PFSK-1 (cell line): ENCODE data around the gene PLAGL2.
A peak's percentile ranks its signal among the peaks of the same experiment; 100 is the strongest.

Experiments
- FOXP2 ChIP-seq: optimal IDR thresholded peaks from 2 replicates; pipeline ENCODE3; 2011; ENCODE audit warnings: borderline replicate concordance, control low read depth, inconsistent platforms; ENCODE audit not compliant: insufficient read depth; ENCODE audit errors: extremely low read length, extremely low read depth
- POLR2AphosphoS5 ChIP-seq: IDR thresholded peaks from 2 replicates; pipeline ENCODE4 v1.6.1; 2012; ENCODE audit warnings: low read depth, mild to moderate bottlenecking, control low read depth, low read length, moderate library complexity
- REST ChIP-seq, 2 experiments: IDR thresholded peaks; 2 replicates each; pipeline versions ENCODE4 v1.6.1 to v1.8.0; 2011 to 2012; ENCODE audit warnings: low read depth in 2 of 2, low read length in 2 of 2, control low read depth in 1 of 2, inconsistent platforms in 1 of 2, mild to moderate bottlenecking in 1 of 2, moderate library complexity in 1 of 2; ENCODE audit not compliant: insufficient read depth in 1 of 2
- SIN3A ChIP-seq: IDR thresholded peaks from 2 replicates; pipeline ENCODE4 v1.6.1; 2012; ENCODE audit warnings: mild to moderate bottlenecking, low read length, moderate library complexity, borderline replicate concordance; ENCODE audit not compliant: insufficient read depth
- TAF1 ChIP-seq: IDR thresholded peaks from 2 replicates; pipeline ENCODE4 v1.6.1; 2012; ENCODE audit warnings: low read length, control low read depth, borderline replicate concordance; ENCODE audit not compliant: insufficient read depth

PLAGL2 gene

GRCh38 chr20:32238483-32239425, 31.2 kb upstream of the PLAGL2 start:
- TF ChIP-seq POLR2AphosphoS5 (peak; percentile 45; the same call in 1 of the 2 replicates), FOXP2 (no peak)

- TF ChIP-seq TAF1 (no peak), REST (IDR thresholded peaks at IDR 0.05; ENCODE audit: insufficient read depth in 1 of 2, low read depth in 2 of 2, low read length in 2 of 2) (no peak)
Observed at GRCh38 chr20:32237419-32237818, 29.9 kb upstream of the PLAGL2 start.

- TF ChIP-seq POLR2AphosphoS5 (no peak), SIN3A (no peak), REST (IDR thresholded peaks at IDR 0.05; ENCODE audit: insufficient read depth in 1 of 2, low read depth in 2 of 2, low read length in 2 of 2) (no peak), TAF1 (no peak), FOXP2 (no peak)
Observed at GRCh38 chr20:32236819-32237218, 29.3 kb upstream of the PLAGL2 start.

- TF ChIP-seq FOXP2 (no peak), TAF1 (no peak), REST (IDR thresholded peaks at IDR 0.05; ENCODE audit: insufficient read depth in 1 of 2, low read depth in 2 of 2, low read length in 2 of 2) (no peak)
Observed at GRCh38 chr20:32236048-32236533, 28.5 kb upstream of the PLAGL2 start.

DNA sequence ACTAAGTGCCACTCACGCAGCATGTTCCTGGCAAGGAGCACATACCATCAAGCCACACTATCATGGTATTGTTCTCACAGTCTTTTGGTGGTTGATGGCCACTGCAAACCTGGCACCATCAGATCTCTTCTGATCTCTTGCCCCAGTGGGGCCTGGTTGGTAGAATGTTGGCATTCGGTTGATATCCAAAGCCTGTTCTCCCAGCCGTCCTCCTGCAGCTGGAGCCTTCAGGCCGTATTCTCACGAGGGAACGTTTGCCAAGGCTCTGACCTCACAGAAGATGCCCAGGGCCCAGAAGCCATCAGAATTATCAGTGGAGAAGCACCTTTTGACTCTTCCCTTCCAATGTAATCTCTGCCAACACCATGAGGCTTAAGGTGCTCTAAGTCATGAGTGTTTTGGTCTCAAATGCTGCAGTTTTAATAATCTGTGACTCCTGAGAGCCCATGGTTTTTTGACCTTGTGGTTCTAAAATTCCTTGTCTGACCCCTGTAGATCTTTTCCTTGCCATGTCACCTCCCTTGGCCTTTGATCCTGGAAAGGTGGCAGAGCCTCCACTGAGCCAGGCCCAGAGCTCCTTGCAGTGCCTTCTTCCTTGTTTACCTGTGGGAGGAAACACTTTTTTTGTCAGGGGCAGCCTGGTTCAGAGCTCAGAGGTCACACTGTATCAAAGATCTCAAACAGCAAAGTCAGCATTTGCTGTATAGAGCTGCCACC, 27.9 kb upstream of the PLAGL2 start:
- TF ChIP-seq REST (IDR thresholded peaks at IDR 0.05; ENCODE audit: insufficient read depth in 1 of 2, low read depth in 2 of 2, low read length in 2 of 2) (no peak), POLR2AphosphoS5 (no peak), TAF1 (no peak)
